Keratinocyte (primary cell): ENCODE data around the gene ZFYVE28. TPM values are rescaled to one million over a fixed set of nuclear protein-coding genes. Genes with fewer than 3 reads are reported as not detected.
A peak's percentile ranks its signal among the peaks of the same experiment; 100 is the strongest.

Experiments used
- DNase-seq: peaks from one replicate; pipeline ENCODE4 v3.0.0-alpha.2; 2011; ENCODE audit warnings: low read depth, missing footprints, low spot score
- FAIRE-seq: peaks from 2 replicates; lab custom pipeline; 2011; peaks lifted over from hg19 to GRCh38; lab: Jason Lieb, UNC
- H2AFZ ChIP-seq: 2 replicates; pipeline ENCODE4 v1.6.0; 2012; ENCODE audit warnings: low read length, control low read depth, inconsistent platforms; ENCODE audit not compliant: control insufficient read depth
- H3K27ac ChIP-seq: 2 replicates; pipeline ENCODE4 v1.5.1; 2011; ENCODE audit warnings: low read length; ENCODE audit not compliant: control insufficient read depth, insufficient read depth
- H3K27me3 ChIP-seq: 3 replicates; pipeline ENCODE4 v1.6.0; 2011; ENCODE audit warnings: low read length; ENCODE audit not compliant: control insufficient read depth, insufficient read depth; ENCODE audit errors: extremely low read depth
- H3K36me3 ChIP-seq, 2 experiments: 2 replicates in 1 of 2; 3 replicates in 1 of 2; pipeline ENCODE4 v1.5.1; 2011; ENCODE audit warnings: low read length in 2 of 2, mild to moderate bottlenecking in 1 of 2; ENCODE audit not compliant: control insufficient read depth in 2 of 2, insufficient read depth in 2 of 2; ENCODE audit errors: extremely low read depth in 1 of 2
- H3K4me1 ChIP-seq: 3 replicates; pipeline ENCODE4 v1.5.1; 2011; ENCODE audit warnings: low read length; ENCODE audit not compliant: control insufficient read depth, insufficient read depth; ENCODE audit errors: extremely low read depth
- H3K4me2 ChIP-seq: 3 replicates; pipeline ENCODE4 v1.6.0; 2011; ENCODE audit warnings: low read depth, low read length; ENCODE audit not compliant: control insufficient read depth, insufficient read depth; ENCODE audit errors: extremely low read depth
- H3K4me3 ChIP-seq, 3 experiments: fragments of 200-600 bp in 1 of 3; sonication (generic) in 1 of 3; 2 replicates in 2 of 3; 3 replicates in 1 of 3; pipeline ENCODE4 v1.5.1; 2011 to 2016; ENCODE audit warnings: low read length in 3 of 3, mild to moderate bottlenecking in 3 of 3, control low read depth in 2 of 3, inconsistent platforms in 1 of 3, low read depth in 1 of 3, mixed read lengths in 1 of 3, mixed run types in 1 of 3, moderate library complexity in 1 of 3; ENCODE audit not compliant: control insufficient read depth in 2 of 3, insufficient read depth in 2 of 3; ENCODE audit errors: extremely low read depth in 1 of 3
- H3K79me2 ChIP-seq: 2 replicates; pipeline ENCODE4 v1.6.0; 2012; ENCODE audit warnings: low read length; ENCODE audit not compliant: control insufficient read depth, insufficient read depth
- H3K9ac ChIP-seq: 3 replicates; pipeline ENCODE4 v1.6.0; 2011; ENCODE audit warnings: low read length; ENCODE audit not compliant: control insufficient read depth, insufficient read depth; ENCODE audit errors: extremely low read depth
- H3K9me1 ChIP-seq: 3 replicates; pipeline ENCODE4 v1.6.0; 2011; ENCODE audit warnings: low read length; ENCODE audit not compliant: control insufficient read depth, insufficient read depth; ENCODE audit errors: extremely low read depth
- H3K9me3 ChIP-seq: 2 replicates; pipeline ENCODE4 v1.5.1; 2012; ENCODE audit warnings: low read depth, low read length; ENCODE audit not compliant: control insufficient read depth
- H4K20me1 ChIP-seq: 3 replicates; pipeline ENCODE4 v1.6.0; 2011; ENCODE audit warnings: low read length; ENCODE audit not compliant: control insufficient read depth, insufficient read depth; ENCODE audit errors: extremely low read depth
- EZH2 ChIP-seq: IDR thresholded peaks from one replicate; pipeline ENCODE4 v1.6.1; 2012; ENCODE audit warnings: inconsistent platforms, mild to moderate bottlenecking, low read length, moderate library complexity
- dilution Hi-C: fragments of 300-500 bp; cut with MboI; formaldehyde crosslinking; loops from one replicate; pipeline ENCODE4 v1.7.0; 2020; ENCODE audit warnings: low sequenced_read_pairs; ENCODE audit not compliant: extremely low pct_ligation_motif_present
- polyA plus RNA-seq, 5 experiments: library from polyadenylated mRNA; depleted of rRNA in 3 of 5; stranded (reverse) in 3 of 5; stranded (forward) in 1 of 5; unstranded in 1 of 5; fragments of >200 nt; gene quantifications; 1 replicate in 1 of 5; 2 replicates in 3 of 5; 3 replicates in 1 of 5; pipeline versions ENCODE4 v1.2.1 to v1.2.3, GENCODE V29; 2011 to 2012; ENCODE audit warnings: missing spikeins in 2 of 5, low read depth in 1 of 5, low replicate concordance in 1 of 5
- TF ChIP-seq, protein P1 (sequence below), 3 experiments: IDR thresholded peaks in 1 of 3; conservative IDR thresholded peaks in 1 of 3; optimal IDR thresholded peaks in 1 of 3; 2 replicates in 2 of 3; 3 replicates in 1 of 3; pipeline versions ENCODE3 to v1.5.1; 2011; ENCODE audit warnings: low read length in 3 of 3, mild to moderate bottlenecking in 3 of 3, moderate library complexity in 2 of 3, control low read depth in 1 of 3, inconsistent platforms in 1 of 3; ENCODE audit not compliant: insufficient read depth in 2 of 3; ENCODE audit errors: extremely low read depth in 1 of 3

The ZFYVE28 gene
- polyA plus RNA-seq, 1 donor (not counting 4 experiments of a cell fraction or from before 2014, with no cell fraction given), result 0.33 TPM

DNA sequence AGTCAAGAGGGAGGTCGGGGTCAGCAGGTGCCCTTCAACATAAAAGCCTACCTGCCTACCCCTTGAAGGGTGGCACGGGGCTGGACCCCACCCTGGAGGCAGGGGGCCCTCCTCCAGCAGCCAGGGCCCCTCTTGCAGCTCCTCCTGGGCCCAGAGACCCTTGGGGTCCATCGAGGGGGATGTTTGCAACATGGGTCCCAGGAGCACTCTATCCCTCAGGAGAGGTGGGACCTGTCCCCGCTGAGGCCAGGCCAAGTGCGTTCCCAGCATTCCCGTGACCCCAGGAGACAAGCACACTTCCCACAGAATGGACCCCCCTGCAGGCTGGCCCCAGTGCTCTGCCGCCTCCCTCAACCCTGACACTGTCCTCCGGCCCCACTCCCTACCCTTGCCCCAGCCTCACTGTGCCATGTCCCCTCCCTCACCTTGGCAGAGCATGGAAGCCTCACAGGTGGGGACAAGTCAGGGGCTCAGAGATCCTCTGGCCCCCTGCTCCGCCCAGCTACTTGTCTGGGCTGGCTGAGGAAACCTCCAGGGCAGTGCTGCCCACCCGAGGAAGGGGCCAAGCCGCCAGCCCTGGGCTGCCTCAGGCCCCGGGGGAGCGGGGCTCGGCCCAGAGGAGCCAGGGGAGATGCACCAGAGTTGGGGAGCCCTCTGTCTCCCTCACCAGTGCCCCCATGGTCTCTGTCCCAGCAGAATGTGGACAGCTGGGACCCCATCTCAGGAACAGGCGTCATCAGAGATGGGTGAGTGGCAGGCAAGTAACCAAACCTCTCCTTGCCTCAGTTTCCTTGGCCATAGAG lies 158.7 kb downstream of the ZFYVE28 start:
- H3K9ac ChIP-seq, result peak overlapping the region; percentile 80
- dilution Hi-C loops, result no loop called here
- H4K20me1 ChIP-seq, result peaks cover 8% of the 10 kb centered on the region

DNA sequence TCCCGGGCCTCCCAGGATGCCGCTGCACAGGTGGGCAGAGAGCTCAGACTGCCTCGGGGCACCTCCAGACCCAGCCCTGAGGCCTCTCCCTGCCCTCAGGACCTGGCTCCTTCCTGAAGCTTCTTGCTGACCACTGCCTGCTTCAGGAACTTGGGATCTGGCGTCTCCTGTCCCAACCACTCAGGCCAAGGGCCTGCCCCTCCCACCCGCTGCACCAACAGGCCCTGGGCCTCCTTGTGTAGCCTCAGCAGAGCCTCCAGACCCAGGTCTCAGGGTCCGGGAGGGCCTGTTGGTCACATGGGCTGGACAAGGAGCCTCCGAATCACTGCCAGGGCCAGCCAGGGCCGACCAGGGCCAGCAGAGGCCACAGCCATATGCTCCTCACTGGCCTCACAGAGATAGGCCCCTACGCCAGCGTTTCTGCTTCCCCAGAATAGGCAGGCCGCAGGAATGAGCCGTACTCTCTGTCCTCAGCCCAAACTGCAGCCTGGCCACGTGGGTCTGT lies 159.4 kb downstream of the ZFYVE28 start:
- Histone ChIP-seq H3K79me2 (peaks cover 10% of the 10 kb centered on the region), H3K27me3 (no peaks in the 10 kb centered on the region), H3K9me1 (no peaks in the 10 kb centered on the region), H3K4me3 (no peak overlapping the region), H3K9ac (no peak overlapping the region), H3K9me3 (no peaks in the 10 kb centered on the region), H2AFZ (no peak overlapping the region), H3K4me1 (peaks cover 10% of the 10 kb centered on the region), H3K36me3 (peaks cover 4 to 12% of the 10 kb centered on the region in 2 experiments), H3K4me2 (no peak overlapping the region), H4K20me1 (peaks cover 8% of the 10 kb centered on the region), H3K27ac (no peak overlapping the region)
- dilution Hi-C loops, result no loop called here
- TF ChIP-seq, protein P1, sequence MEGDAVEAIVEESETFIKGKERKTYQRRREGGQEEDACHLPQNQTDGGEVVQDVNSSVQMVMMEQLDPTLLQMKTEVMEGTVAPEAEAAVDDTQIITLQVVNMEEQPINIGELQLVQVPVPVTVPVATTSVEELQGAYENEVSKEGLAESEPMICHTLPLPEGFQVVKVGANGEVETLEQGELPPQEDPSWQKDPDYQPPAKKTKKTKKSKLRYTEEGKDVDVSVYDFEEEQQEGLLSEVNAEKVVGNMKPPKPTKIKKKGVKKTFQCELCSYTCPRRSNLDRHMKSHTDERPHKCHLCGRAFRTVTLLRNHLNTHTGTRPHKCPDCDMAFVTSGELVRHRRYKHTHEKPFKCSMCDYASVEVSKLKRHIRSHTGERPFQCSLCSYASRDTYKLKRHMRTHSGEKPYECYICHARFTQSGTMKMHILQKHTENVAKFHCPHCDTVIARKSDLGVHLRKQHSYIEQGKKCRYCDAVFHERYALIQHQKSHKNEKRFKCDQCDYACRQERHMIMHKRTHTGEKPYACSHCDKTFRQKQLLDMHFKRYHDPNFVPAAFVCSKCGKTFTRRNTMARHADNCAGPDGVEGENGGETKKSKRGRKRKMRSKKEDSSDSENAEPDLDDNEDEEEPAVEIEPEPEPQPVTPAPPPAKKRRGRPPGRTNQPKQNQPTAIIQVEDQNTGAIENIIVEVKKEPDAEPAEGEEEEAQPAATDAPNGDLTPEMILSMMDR (optimal IDR thresholded peaks at IDR 0.05 in 1 of 3, IDR thresholded peaks at IDR 0.05 in 1 of 3, conservative IDR thresholded peaks at IDR 0.05 in 1 of 3; ENCODE audit: extremely low read depth in 1 of 3, insufficient read depth in 2 of 3, low read length in 3 of 3), result no peak
- TF ChIP-seq EZH2, result no peak
- FAIRE-seq, result no peak
- DNase-seq, result no peak

More for the DNA sequence above, 158.7 kb downstream of the ZFYVE28 start:
- no peaks in the 10 kb centered on the region for H3K27me3 ChIP-seq
- no peak for FAIRE-seq
- no peaks in the 10 kb centered on the region for H3K9me1 ChIP-seq
- peak overlapping the region; percentile 85 for H3K4me2 ChIP-seq
- no peaks in the 10 kb centered on the region for H3K9me3 ChIP-seq
- DNase-seq, result no peak
- H2AFZ ChIP-seq, result no peak overlapping the region
- H3K4me3 ChIP-seq, result no peak overlapping the region
- peaks cover 10% of the 10 kb centered on the region for H3K79me2 ChIP-seq
- TF ChIP-seq EZH2, result no peak
- TF ChIP-seq, protein P1 (optimal IDR thresholded peaks at IDR 0.05 in 1 of 3, IDR thresholded peaks at IDR 0.05 in 1 of 3, conservative IDR thresholded peaks at IDR 0.05 in 1 of 3; ENCODE audit: extremely low read depth in 1 of 3, insufficient read depth in 2 of 3, low read length in 3 of 3), result no peak
- no peak overlapping the region for H3K27ac ChIP-seq
- H3K4me1 ChIP-seq, result peaks cover 10% of the 10 kb centered on the region
- H3K36me3 ChIP-seq, result peaks cover 3 to 10% of the 10 kb centered on the region in 2 experiments
